Urinary bladder (tissue), 4 donors: ENCODE data around the gene KCNJ4. TPM values are rescaled to one million over a fixed set of nuclear protein-coding genes. Genes with fewer than 3 reads are reported as not detected.
"Not testable (repeated sequence)": the region's sequence is repeated elsewhere in the genome, so short reads cannot be mapped to it uniquely, and the experiment has no call there.

Experiments used
- DNase-seq: peaks from one replicate; pipeline ENCODE4 v3.0.0-alpha.2; 2015; ENCODE audit errors: extremely low spot score
- H3K27ac ChIP-seq: one replicate; pipeline ENCODE4 v1.5.1; 2013; ENCODE audit warnings: low read depth, mild to moderate bottlenecking, moderate library complexity
- H3K36me3 ChIP-seq: one replicate; pipeline ENCODE4 v1.6.1; 2013; ENCODE audit warnings: mild to moderate bottlenecking, moderate library complexity; ENCODE audit not compliant: insufficient read depth
- H3K4me1 ChIP-seq: one replicate; pipeline ENCODE4 v1.6.1; 2013; ENCODE audit warnings: mild to moderate bottlenecking, moderate library complexity; ENCODE audit not compliant: insufficient read depth
- H3K4me3 ChIP-seq: one replicate; pipeline ENCODE4 v1.5.1; 2013; ENCODE audit warnings: low read depth, low read length
- WGBS: extraction: QIAGEN DNeasy Blood & Tissue Kit; methylation state at CpG from one replicate; pipeline ENCODE4 v1.1.7; 2013; 5-methylcytosine and 5-hydroxymethylcytosine counted together
- polyA plus RNA-seq: library from polyadenylated mRNA; stranded (reverse); fragments of 200-250 nt; gene quantifications from one replicate; pipeline ENCODE4 v1.2.3, GENCODE V29; 2013
- total RNA-seq: library from RNA; depleted of rRNA; stranded (reverse); fragments of >200 nt; gene quantifications from one replicate; pipeline ENCODE4 v1.2.3, GENCODE V29; 2014
- donor health status: healthy with polysubstance abuse.
- donor health status: healthy.

KCNJ4 gene
- total and polyA plus RNA-seq, 2 donors: not detected

DNA sequence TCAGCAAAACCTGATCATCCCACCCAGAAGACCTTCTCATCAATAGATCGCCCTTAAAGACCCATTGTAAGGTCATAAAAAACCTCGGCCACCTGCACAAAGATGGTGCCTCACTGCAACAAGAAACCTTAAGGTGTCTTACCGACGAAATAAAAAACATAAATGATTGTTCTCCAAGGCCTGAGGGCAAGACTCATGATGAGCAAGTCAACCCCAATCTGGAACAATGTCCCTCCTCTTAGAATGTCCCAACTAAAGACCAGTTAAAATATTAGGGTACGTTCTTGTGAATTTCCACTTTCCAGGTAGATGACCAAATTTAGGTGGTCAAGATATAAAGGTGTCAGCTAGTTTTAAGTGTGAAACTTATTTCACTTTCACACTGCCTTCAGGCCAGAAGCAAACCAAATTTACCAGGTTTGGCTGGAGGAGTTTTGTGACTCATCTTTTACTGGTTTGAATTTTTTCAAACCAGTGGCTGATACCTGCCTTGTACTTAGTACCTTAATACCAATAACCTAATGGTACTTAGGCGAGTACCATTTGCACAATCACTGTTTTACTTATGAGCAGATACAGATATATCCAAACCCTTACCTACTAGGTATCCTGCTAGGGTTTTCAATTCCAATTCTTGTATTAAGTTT lies 27.8 kb upstream of the KCNJ4 start:
- 94% methylated on average over 6 of the region's 6 CpGs for WGBS
- Histone ChIP-seq H3K27ac (no peak overlapping the region), H3K4me3 (no peak overlapping the region), H3K36me3 (peaks cover 7% of the 10 kb centered on the region), H3K4me1 (no peaks in the 10 kb centered on the region)
- DNase-seq: no peak

DNA sequence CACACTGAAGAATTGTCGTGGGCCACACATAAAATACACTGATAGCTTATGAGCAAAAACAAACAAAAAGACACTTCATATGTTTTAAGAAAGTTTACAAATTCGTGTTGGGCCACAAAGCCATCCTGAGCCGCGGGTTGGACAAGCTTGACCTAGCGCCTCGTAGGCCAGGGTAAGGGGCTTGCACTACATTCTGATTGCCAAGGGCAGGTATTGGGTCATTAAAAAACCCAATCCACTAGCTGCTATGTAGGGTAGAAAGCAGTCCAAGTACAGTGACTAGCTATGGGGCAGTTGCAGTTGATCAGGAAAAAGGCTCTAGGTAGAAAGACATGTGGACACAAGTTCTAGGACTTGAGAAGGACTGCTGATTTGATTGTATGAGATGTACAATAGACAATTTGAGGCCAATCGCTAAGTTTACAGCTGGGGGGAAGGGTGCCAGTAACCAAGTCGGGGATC lies 26.9 kb upstream of the KCNJ4 start:
- WGBS: 81% methylated on average over 8 of the region's 8 CpGs
- DNase-seq: no peak
- H3K4me1 ChIP-seq: no peaks in the 10 kb centered on the region
- H3K4me3 ChIP-seq: no peak overlapping the region
- H3K36me3 ChIP-seq: peaks cover 7% of the 10 kb centered on the region
- no peak overlapping the region for H3K27ac ChIP-seq

DNA sequence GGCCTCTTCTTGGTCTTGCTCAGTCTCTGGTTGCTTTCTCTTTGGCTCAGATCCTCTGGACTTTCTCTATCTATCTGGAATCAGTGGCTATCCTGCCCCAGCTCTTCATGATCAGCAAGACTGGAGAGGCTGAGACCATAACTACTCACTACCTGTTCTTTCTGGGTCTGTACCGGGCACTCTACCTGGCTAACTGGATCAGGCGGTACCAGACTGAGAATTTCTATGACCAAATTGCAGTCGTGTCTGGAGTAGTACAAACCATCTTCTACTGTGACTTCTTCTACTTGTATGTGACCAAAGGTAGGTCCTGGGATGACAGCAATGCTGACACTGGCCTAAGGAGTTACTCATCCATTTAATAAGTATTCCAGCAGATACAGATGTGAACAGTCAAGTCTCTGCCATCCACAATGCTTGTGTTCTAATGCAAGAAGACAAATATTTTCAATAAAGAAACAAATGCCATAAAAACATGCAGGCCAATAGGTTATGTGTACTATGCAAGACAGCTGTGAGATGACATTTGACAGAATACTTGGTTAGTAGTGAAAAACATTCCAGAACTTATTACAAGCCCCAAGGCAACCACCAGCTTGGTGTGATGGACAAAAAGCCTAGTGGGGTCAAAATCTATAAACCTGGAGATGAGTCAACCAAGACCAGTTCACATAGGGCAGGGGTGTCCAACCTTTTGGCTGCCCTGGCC lies 26.3 kb upstream of the KCNJ4 start:
- WGBS: 92% methylated on average over 3 of the region's 3 CpGs
- H3K4me3 ChIP-seq: no peak overlapping the region
- H3K4me1 ChIP-seq: no peaks in the 10 kb centered on the region
- H3K36me3 ChIP-seq: peaks cover 7% of the 10 kb centered on the region
- no peak overlapping the region for H3K27ac ChIP-seq
- no peak for DNase-seq

DNA sequence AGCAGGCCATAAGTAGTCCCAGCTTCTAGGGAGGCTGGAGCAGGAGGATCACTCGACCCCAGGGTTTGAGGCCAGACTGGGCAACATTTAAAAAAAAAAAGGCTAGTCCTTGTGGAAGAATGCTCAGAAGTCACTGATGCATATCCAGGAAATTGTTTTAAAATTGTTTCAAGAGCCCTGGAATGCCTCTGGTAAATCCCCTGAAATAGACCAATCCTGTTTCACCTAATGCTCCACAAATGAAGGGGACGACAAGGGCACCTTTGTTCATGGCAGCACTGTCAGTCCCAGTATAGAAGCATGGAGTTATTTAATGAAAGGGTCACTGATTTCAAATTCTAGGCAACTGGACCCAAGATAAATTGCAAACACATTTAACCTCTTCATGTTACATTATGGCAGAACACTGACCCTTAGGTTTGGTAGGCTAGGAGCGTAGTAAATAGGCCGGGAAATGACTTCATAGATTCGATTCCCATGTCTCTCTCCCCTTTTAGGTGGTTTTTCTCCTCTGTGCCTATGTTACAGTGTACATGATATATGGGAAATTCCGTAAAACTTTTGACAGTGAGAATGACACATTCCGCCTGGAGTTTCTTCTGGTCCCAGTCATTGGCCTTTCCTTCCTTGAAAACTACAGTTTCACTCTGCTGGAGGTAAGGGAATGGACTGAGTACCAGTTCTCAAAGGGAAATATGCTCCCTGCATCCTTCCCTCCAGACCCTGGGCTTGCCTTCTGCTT lies 24.3 kb upstream of the KCNJ4 start:
- no peak overlapping the region for H3K4me3 ChIP-seq
- peaks cover 2% of the 10 kb centered on the region for H3K36me3 ChIP-seq
- no peak overlapping the region for H3K27ac ChIP-seq
- no peaks in the 10 kb centered on the region for H3K4me1 ChIP-seq
- WGBS: 66% methylated on average over 7 of the region's 7 CpGs
- no peak for DNase-seq

DNA sequence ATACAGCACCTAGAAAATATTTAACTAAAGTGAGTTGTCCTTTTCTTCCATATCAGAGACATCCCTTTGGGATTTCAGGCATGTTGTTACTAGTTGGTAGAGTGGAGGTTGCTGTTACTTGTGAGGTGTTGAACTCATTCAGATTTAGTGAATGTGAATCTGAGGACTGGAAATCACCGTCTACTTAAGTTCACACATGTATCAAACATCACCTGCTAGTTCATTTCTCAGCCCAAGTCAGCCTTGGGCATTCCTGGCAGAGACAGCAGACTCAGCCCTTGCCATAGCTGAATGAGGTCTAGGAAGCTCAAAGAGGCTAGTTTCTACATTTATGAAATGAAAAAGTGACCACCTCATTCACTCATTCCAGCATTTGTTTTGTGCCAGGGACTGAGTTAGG lies 22.6 kb upstream of the KCNJ4 start:
- Histone ChIP-seq H3K4me3 (no peak overlapping the region), H3K36me3 (no peaks in the 10 kb centered on the region), H3K27ac (no peak overlapping the region), H3K4me1 (no peaks in the 10 kb centered on the region)
- WGBS: 86% methylated on average over 1 of the region's 1 CpG
- DNase-seq: no peak

DNA sequence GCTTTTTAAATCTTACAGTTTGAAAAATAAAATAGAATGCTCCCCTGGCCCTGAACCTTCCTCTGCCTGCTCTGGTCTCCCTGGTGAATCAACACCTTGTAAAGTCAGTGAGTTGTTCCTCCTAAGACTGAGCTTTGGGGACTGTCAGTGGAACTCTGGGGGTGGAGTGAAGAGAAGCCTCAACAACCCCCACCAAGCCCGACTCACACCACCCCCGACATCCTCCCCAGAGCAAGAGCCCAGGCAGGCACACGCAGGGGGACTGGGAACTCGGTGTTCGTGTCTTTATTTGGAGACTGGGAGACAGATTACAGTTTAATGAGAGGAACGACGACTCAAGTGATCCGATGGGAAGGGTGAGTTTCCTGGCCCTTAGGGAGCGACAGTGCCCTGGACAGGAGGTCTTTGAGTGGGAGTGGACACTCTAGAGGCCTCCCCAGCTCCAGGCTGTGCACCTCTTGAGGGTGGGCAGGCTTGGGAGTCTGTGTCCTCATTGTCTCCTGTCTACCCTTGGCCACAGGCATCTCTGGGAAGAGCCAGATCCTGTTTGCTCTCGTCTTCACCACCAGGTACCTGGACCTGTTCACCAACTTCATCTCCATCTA lies 19.1 kb upstream of the KCNJ4 start:
- Histone ChIP-seq H3K36me3 (no peaks in the 10 kb centered on the region), H3K4me3 (no peak overlapping the region), H3K4me1 (no peaks in the 10 kb centered on the region), H3K27ac (no peak overlapping the region)
- 65% methylated on average over 10 of the region's 10 CpGs for WGBS
- DNase-seq: no peak

DNA sequence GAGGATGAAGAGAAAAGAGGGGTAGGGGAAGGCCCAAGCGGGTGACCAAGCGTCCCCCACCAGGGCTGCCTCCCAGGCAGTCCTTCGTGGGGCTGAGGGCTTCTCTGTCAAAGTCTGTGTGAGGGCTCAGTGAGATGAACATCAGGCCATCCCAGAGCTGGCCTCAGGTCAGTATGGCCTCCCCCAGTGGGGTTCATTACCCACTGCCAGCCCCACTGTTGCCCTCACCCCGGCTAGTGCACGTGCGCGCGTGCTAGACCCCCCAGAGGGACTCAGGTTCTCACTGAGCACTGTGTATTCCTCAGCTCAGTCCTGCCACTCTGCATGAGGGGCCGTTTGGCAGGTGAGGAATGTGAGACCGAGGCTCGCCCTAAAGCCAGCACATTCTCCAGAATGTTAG lies 16.2 kb upstream of the KCNJ4 start:
- Histone ChIP-seq H3K4me3 (no peak overlapping the region), H3K36me3 (no peaks in the 10 kb centered on the region), H3K4me1 (no peaks in the 10 kb centered on the region), H3K27ac (no peak overlapping the region)
- DNase-seq: no peak
- WGBS: 85% methylated on average over 11 of the region's 11 CpGs

DNA sequence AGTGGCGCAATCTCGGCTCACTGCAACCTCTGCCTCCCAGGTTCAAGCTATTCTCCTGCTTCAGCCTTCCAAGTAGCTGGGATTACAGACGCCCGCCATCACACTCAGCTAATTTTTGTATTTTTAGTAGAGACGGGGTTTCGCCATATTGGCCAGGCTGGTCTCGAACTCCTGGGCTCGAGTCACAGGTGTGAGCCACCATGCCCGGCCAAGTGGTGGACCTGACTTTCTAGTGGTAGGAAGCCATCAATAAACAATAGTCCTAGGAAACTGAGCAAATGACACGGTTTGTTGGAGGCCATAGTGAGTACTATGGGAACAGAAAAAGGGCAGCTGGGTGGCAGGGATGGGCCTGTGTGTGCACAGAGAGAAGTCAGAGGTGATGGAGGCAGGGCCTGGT lies 15.2 kb upstream of the KCNJ4 start:
- not testable (repeated sequence) for H3K36me3 ChIP-seq, H3K4me3 ChIP-seq, H3K4me1 ChIP-seq, DNase-seq, H3K27ac ChIP-seq
- 94% methylated on average over 10 of the region's 10 CpGs for WGBS

DNA sequence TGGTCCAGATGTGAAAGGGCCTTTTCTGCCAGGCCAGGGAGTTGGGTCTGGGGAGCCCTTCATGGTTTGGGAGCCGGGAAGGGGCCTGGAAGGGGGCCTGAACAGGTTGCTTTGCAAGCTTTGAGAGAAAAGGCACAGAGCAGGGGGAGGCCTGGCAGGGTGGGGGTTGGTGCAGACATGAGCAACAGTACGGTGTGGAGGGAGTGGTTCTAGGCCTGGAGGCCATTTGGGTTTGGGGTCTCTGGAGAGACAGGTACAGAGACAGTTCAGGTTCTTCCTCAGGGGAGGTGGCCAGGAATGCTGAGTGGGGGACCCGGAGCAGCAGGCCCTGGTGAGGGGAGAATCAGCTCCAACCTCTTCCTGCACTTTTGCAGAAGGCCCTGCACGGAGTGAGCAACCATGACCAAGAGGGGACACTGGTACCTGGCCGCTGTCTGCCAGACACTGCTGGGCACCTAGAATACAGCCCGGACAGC lies 14.3 kb upstream of the KCNJ4 start:
- Histone ChIP-seq H3K27ac (no peak overlapping the region), H3K36me3 (no peaks in the 10 kb centered on the region), H3K4me1 (no peaks in the 10 kb centered on the region), H3K4me3 (no peak overlapping the region)
- 82% methylated on average over 6 of the region's 6 CpGs for WGBS
- no peak for DNase-seq

DNA sequence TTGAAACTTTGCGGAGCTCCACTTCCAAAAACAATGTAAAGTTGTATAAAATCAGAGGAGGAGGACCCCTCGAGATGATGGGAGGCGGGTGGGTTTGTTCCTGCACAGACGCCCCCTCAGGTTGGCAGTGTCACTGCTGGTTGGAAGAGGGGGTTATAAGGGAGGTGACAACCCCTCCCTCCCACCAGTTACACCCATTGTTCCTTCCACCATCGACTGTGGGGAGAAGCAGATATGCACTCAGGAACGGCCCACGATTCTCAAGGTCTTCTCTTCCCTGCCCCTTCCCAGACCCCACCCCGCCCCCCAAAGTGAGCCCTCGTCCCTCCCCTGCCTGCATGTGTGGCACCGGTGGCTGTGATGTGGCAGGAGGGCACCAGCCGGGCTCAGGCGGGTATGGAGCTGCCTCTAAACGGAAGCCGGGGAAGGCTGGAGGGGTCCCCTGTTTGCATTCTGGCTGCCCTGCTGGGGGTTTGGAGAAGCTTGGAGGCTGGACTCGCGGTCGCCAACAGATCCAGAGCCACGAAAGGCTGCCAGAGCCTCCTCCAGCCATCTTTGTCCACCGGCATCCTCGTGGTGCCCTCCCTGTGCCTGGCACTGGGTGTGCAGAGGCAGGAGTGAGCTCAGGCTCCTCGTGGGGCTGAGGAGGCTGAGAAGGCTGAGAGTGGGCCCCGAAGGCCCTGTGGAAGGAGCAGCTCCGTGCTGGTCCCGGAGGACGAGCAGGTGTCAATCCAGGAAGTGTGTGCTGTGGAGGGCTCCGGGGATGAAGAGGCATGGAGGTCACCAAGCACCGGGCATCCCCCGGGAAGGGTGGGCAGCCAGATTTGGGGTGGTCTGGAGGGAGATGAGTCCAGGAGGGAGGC lies 13.7 kb upstream of the KCNJ4 start:
- peak overlapping the region; percentile 39 for H3K4me3 ChIP-seq
- H3K4me1 ChIP-seq: no peaks in the 10 kb centered on the region
- no peak overlapping the region for H3K27ac ChIP-seq
- 49% methylated on average over 28 of the region's 28 CpGs for WGBS
- H3K36me3 ChIP-seq: no peaks in the 10 kb centered on the region
- no peak for DNase-seq

DNA sequence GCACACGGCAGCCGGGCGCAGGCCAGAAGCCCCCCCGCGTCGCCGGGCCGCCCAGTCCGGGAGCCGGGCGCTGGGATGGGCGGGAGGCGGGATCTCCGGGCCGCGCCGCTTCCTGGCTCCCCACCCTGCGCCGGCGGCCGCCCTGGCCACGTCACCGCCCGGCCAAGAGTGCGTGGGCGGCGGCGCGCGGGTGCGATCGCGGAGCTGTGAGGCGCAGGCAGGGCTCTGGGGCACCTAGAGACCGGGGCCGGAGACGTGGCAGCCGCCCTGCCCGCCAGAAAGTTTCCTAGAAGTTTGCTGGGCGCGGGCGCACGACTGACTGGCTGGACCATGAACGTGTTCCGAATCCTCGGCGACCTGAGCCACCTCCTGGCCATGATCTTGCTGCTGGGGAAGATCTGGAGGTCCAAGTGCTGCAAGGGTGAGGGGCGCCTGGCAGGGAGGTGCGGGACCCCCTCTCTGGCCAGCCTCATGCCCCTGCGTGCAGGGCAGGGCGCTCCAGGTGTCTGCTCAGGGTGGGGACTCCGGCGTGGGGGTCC lies 13.0 kb upstream of the KCNJ4 start, which contains the start of gene KDELR3:
Gene KDELR3, plus strand, starts transcription at position 193 of the 539 bp plus-strand sequence. Its CDS starts 138 bp downstream, at position 331.
- Histone ChIP-seq H3K4me1 (no peaks in the 10 kb centered on the region), H3K4me3 (peak within 1 kb of the TSS; percentile 39), H3K36me3 (no peaks in the 10 kb centered on the region), H3K27ac (no peak within 1 kb of the TSS)
- WGBS: 2% methylated on average over 53 of the region's 53 CpGs
- no peak for DNase-seq

DNA sequence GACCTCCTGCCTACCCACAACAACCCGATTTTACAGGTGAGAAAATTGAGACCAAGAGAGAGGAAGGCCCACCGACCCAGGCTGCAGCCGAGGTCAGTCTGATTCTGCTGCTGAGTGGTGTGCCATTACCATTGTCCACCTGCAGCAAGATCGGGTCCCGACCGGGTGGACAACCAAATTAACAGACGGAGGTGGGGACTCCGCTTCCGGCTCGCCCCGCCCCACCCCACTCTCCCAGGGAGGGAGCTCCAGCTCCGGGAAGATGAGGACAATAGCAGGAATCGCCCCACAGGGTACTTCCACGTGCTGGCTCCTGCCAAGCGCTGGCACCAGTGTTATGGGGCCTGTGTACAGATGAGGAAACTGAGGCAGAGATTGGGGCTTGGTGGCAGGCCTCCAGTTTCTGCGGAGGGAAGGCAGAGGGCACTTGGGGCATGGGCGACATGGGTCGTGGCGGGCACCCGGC lies 12.5 kb upstream of the KCNJ4 start:
- H3K4me1 ChIP-seq: no peaks in the 10 kb centered on the region
- 12% methylated on average over 20 of the region's 20 CpGs for WGBS
- H3K36me3 ChIP-seq: no peaks in the 10 kb centered on the region
- peak overlapping the region; percentile 39 for H3K4me3 ChIP-seq
- no peak overlapping the region for H3K27ac ChIP-seq
- DNase-seq: no peak
